ENCODE results near the gene ZNF200.

The ZNF200 gene

DNA sequence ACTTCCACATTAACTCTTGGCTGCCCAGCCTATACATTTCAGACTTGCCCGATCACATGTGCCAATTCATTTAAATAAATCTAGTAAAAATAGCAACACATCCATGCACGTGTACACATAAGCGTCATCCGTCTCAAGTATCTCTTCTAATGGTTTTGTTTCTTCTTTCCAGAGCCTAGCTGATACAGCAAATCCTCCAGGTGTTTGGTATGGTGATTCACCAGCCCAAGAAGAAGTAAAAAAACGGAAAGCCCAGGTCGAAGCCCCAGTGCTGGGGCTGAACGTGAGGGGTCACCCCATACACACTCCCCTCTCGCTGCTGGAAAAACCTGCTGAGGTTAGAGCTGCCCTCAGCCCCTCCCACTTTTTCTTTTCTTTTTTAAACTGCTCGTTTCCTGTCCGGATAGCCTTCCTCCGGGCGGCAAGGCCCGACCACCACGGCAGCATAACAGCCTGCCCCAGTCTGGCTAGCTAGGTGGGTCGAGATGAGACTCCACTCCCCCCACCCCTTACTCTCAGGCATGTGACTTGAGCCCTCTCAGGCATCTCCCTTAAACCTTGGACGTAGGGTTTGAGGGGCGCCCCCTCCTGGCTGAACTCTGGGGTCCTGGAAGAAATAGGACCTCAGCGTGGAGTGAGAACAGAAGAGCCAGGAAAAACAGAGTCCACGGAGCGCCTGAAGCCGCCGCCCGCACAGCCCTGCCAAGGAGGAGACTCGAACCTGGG, 60.9 kb downstream of the ZNF200 start:
- Histone ChIP-seq H3K9me3 (ENCODE audit: control insufficient read depth, insufficient read depth, low read length) (no peaks in the 10 kb centered on the region), H3K9ac (ENCODE audit: low read depth, low read length) (no peak overlapping the region), H3K27ac (ENCODE audit: low read depth, low read length) (peak overlapping the region; percentile 22), H3K27me3 (ENCODE audit: control insufficient read depth, insufficient read depth, low read length) (peaks cover 28% of the 10 kb centered on the region), H3K4me1 (ENCODE audit: control insufficient read depth, insufficient read depth, low read length) (peaks cover 4% of the 10 kb centered on the region; the same call in 1 of the 2 replicates), H3K36me3 (ENCODE audit: control insufficient read depth, insufficient read depth, low read length) (no peaks in the 10 kb centered on the region), H3K4me3 (ENCODE audit: low read depth, low read length) (peak overlapping the region; percentile 62)

Data from HUES48 (cell line).